ENCODE results near the gene P2RY8. TPM values are rescaled to one million over a fixed set of nuclear protein-coding genes. Genes with fewer than 3 reads are reported as not detected.

The P2RY8 gene
- total and polyA plus RNA-seq, 2 of the 4 experiments (the other 2 are of a cell fraction), result not detected

- no peaks in the 10 kb centered on the region for H3K4me1 ChIP-seq (ENCODE audit: control insufficient read depth, insufficient read depth, low read length)
- no peak overlapping the region for H3K18ac ChIP-seq (ENCODE audit: low read depth, low read length)
- H2AK9ac ChIP-seq (replicated peaks; ENCODE audit: low read depth, low read length, poor library complexity), result no peak overlapping the region
- H4K8ac ChIP-seq (ENCODE audit: low read depth in 2 of 2, low read length in 2 of 2), result no peak overlapping the region
- H3K4me3 ChIP-seq (ENCODE audit: insufficient read depth, low read depth, low read length), result no peak overlapping the region
- no peak overlapping the region for H2BK15ac ChIP-seq (ENCODE audit: low read depth, low read length)
- no TSS peak for BruUV-seq (replicated peaks)
- no peak for DNase-seq
- H4K5ac ChIP-seq (ENCODE audit: low read depth, low read length), result no peak overlapping the region
- no peak overlapping the region for H3K14ac ChIP-seq (replicated peaks; ENCODE audit: low read depth, low read length)
- H3K36me3 ChIP-seq (ENCODE audit: control insufficient read depth, insufficient read depth, low read length), result peaks cover 20% of the 10 kb centered on the region
- H3K9ac ChIP-seq (ENCODE audit: low read depth, low read length), result no peak overlapping the region
- intact Hi-C loops (cut with micrococcal nuclease) (loop anchor here (10.0 kb wide), 1 partner anchor 47 kb away; the partner anchor contains the start of gene SLC25A6), dilution Hi-C loops (cut with HindIII; ENCODE audit: low sequenced_read_pairs, unreplicated experiment) (no loop called here), in situ Hi-C loops (cut with MboI; ENCODE audit: low sequenced_read_pairs) (no loop called here)
- ChIA-PET POLR2A (ENCODE audit: unreplicated experiment) (no interaction called here), CTCF (no interaction called here)
- no peak overlapping the region for H2BK20ac ChIP-seq (ENCODE audit: low read depth, low read length)
- no peak overlapping the region for H3K56ac ChIP-seq (ENCODE audit: extremely low read depth, insufficient read depth, low read length)
- H3K4me2 ChIP-seq (ENCODE audit: low read depth, low read length), result no peak overlapping the region
- no peaks in the 10 kb centered on the region for H3K9me1 ChIP-seq (ENCODE audit: insufficient read depth, low read length)
- ATAC-seq (ENCODE audit: low read depth), result no peak
- TF ChIP-seq RCOR1 (IDR thresholded peaks at IDR 0.05; ENCODE audit: insufficient replicate concordance, low read length) (no peak), FOS (IDR thresholded peaks at IDR 0.05; ENCODE audit: low read depth, low read length) (no peak), MAFK (IDR thresholded peaks at IDR 0.05; ENCODE audit: low read depth, low read length) (no peak), CTCF (conservative IDR thresholded peaks at IDR 0.05; ENCODE audit: low read depth, low read length) (no peak), SMC3 (IDR thresholded peaks at IDR 0.05; ENCODE audit: low read depth, low read length) (no peak), USF2 (IDR thresholded peaks at IDR 0.05; ENCODE audit: low read depth, low read length) (no peak), RFX5 (IDR thresholded peaks at IDR 0.05; ENCODE audit: low read depth, low read length) (no peak), CHD1 (IDR thresholded peaks at IDR 0.05; ENCODE audit: low read depth, low read length) (no peak), MXI1 (IDR thresholded peaks at IDR 0.05; ENCODE audit: borderline replicate concordance, low read depth, low read length) (no peak), POLR2A (IDR thresholded peaks at IDR 0.05; ENCODE audit: low read depth, low read length) (no peak), NFE2L2 (IDR thresholded peaks at IDR 0.05; ENCODE audit: low read depth, low read length) (no peak), CEBPB (IDR thresholded peaks at IDR 0.05; ENCODE audit: low read depth, low read length) (no peak), RAD21 (IDR thresholded peaks at IDR 0.05; ENCODE audit: low read length) (no peak), BHLHE40 (IDR thresholded peaks at IDR 0.05; ENCODE audit: low read depth, low read length) (no peak), MAZ (IDR thresholded peaks at IDR 0.05; ENCODE audit: borderline replicate concordance, low read depth, low read length) (no peak), ELK1 (IDR thresholded peaks at IDR 0.05; ENCODE audit: borderline replicate concordance, low read depth, low read length) (no peak)
- no peak overlapping the region for H3K4ac ChIP-seq (ENCODE audit: low read depth, low read length)
- no peak overlapping the region for H3K27ac ChIP-seq (ENCODE audit: insufficient read depth, low read length)
- H2BK5ac ChIP-seq (ENCODE audit: low read depth, low read length, poor library complexity, severe bottlenecking), result no peak overlapping the region
- H3K23ac ChIP-seq (ENCODE audit: low read depth, low read length), result no peak overlapping the region
- peaks cover 0 to 9% of the 10 kb centered on the region in 2 experiments; a peak in 2 of 4 replicates for H3K79me1 ChIP-seq (ENCODE audit: low read depth in 1 of 2, low read length in 2 of 2)
- H4K20me1 ChIP-seq (ENCODE audit: insufficient read depth, low read length), result no peaks in the 10 kb centered on the region; the same call in 1 of the 2 replicates
- no peak overlapping the region for H4K91ac ChIP-seq (ENCODE audit: insufficient read depth, low read depth, low read length)
- 98% methylated on average over 9 of the region's 18 CpGs; no CpG with 5 or more reads in 1 of the 2 experiments for WGBS, 2 experiments (ENCODE audit: extremely low coverage in 2 of 2, insufficient read length in 1 of 2)
- no peaks in the 10 kb centered on the region for H3K27me3 ChIP-seq (ENCODE audit: control insufficient read depth, insufficient read depth, low read length)
- no peak overlapping the region for H2BK120ac ChIP-seq (ENCODE audit: low read depth, low read length)
- H2AFZ ChIP-seq (replicated peaks; ENCODE audit: low read length, poor library complexity), result no peak overlapping the region
- H3K9me3 ChIP-seq (ENCODE audit: control insufficient read depth, insufficient read depth, low read length), result peaks cover 7% of the 10 kb centered on the region; the same call in 1 of the 2 replicates
- H2AK5ac ChIP-seq (ENCODE audit: low read depth, low read length), result no peak overlapping the region
Measured at GRCh38 chrX:1442016-1442665, 94.8 kb downstream of the P2RY8 start.
